ENCODE results near the gene TYRO3.
A peak's percentile ranks its signal among the peaks of the same experiment; 100 is the strongest.

Gene TYRO3

DNA sequence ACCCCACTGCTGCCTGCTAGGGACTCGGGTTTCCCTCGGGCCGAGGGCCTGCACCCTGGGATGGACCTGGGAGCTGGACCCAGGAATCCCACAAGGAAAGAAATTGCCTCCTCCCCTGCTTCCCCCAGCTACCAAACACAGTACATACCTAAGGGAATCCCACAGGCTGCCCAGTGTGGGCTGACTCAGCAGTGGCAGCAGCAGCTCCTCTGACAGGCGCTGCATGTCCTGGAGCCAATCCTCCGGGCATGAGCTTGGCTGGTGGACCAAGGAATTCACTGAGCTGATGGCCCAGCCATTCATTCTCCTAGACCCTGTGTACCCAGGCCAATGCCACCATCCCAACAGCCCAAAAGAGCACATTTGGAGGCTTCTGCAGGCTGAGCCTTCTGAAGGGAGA, 35.9 kb upstream of the TYRO3 start:
- no peaks in the 10 kb centered on the region for H3K9me3 ChIP-seq (ENCODE audit: control insufficient read depth, low read length)
- H3K4me3 ChIP-seq (ENCODE audit: low read length), result no peak overlapping the region
- peaks cover 46% of the 10 kb centered on the region for H3K36me3 ChIP-seq (ENCODE audit: control insufficient read depth, insufficient read depth, low read length, severe bottlenecking)
- H3K4me1 ChIP-seq (ENCODE audit: control insufficient read depth, insufficient read depth, low read length), result no peaks in the 10 kb centered on the region
- no peak overlapping the region for H3K9ac ChIP-seq (ENCODE audit: low read length)
- H3K27me3 ChIP-seq (replicated peaks; ENCODE audit: control insufficient read depth, insufficient read depth, low read length), result no peaks in the 10 kb centered on the region
- peak; percentile 19 for DNase-seq (ENCODE audit: low read depth)

DNA sequence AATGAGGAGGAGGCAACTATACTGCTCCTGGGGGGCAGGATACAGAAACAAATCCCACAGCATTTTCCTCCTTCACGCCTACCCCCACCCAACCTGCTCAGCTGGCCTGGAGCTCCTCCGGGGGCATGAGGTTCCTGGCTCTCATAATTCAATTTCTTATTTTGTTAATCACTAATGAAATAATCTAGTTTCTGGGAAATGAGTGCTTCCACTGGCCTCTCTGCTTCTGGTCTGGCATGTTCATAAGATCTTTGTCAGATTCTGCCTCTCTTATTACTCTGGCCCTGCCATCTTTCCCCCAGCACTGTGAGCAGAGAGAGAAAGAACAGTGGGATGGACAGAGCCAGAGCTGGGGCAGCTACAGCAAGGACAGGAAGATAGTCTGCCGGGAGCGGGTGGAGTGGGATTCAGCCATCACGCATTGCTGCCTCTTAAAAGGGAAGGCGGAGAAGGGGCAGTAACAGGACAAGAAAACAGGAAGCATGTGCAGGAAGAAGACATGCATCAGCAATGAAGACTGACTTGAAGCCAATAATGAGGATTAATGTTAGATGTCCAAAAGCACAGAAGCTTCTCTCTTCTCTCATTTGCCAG, 28.6 kb upstream of the TYRO3 start:
- no peaks in the 10 kb centered on the region for H3K4me1 ChIP-seq (ENCODE audit: control insufficient read depth, insufficient read depth, low read length)
- DNase-seq (ENCODE audit: low read depth), result no peak
- no peak overlapping the region for H3K9ac ChIP-seq (ENCODE audit: low read length)
- peaks cover 83% of the 10 kb centered on the region for H3K36me3 ChIP-seq (ENCODE audit: control insufficient read depth, insufficient read depth, low read length, severe bottlenecking)
- H3K4me3 ChIP-seq (ENCODE audit: low read length), result no peak overlapping the region
- no peaks in the 10 kb centered on the region for H3K27me3 ChIP-seq (replicated peaks; ENCODE audit: control insufficient read depth, insufficient read depth, low read length)
- no peaks in the 10 kb centered on the region for H3K9me3 ChIP-seq (ENCODE audit: control insufficient read depth, low read length)

DNA sequence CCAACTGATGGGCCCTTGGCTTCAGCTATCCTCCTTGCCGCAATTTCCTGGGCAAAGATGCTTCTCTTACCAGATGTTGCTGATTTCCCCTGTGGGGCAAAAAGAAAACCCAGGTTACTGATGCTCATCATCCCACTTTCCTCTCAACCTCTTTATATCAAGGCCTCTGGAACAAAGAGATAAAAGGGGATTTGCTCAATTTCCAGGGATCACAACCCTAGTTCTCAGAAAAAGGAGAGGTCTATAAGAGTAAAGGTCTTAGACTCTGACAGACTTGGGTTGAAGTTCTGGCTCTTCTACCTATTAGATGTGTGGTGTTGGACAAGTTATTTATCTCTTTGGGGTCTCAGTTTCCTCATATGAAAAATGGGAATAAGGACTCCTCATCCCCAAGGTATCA, 23.5 kb upstream of the TYRO3 start:
- no peak overlapping the region for H3K9ac ChIP-seq (ENCODE audit: low read length)
- no peak overlapping the region for H3K4me3 ChIP-seq (ENCODE audit: low read length)
- H3K4me1 ChIP-seq (ENCODE audit: control insufficient read depth, insufficient read depth, low read length), result no peaks in the 10 kb centered on the region
- no peaks in the 10 kb centered on the region for H3K9me3 ChIP-seq (ENCODE audit: control insufficient read depth, low read length)
- H3K27me3 ChIP-seq (replicated peaks; ENCODE audit: control insufficient read depth, insufficient read depth, low read length), result no peaks in the 10 kb centered on the region
- no peak for DNase-seq (ENCODE audit: low read depth)
- H3K36me3 ChIP-seq (ENCODE audit: control insufficient read depth, insufficient read depth, low read length, severe bottlenecking), result peaks cover 52% of the 10 kb centered on the region

DNA sequence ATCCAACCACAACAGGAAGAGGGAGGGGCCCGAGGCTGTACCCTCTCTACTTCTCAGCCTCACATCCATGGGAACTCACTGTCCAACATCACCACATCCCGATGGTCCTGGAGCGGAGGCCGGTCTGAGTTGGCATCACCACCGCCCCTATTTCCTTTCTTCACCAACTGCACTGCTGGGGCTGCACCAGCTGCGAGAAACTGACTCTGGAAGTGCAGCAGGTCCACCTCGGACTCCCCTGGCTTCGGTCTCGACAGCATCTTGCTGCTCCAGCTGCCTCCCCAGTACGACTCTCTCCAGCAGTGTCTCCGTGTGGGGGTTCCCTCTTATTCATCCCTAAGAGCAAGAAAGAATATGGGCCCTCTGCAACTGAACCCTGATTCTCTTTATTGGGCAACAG, 22.1 kb upstream of the TYRO3 start:
- DNase-seq (ENCODE audit: low read depth), result no peak
- H3K4me3 ChIP-seq (ENCODE audit: low read length), result no peak overlapping the region
- no peak overlapping the region for H3K9ac ChIP-seq (ENCODE audit: low read length)
- no peaks in the 10 kb centered on the region for H3K4me1 ChIP-seq (ENCODE audit: control insufficient read depth, insufficient read depth, low read length)
- no peaks in the 10 kb centered on the region for H3K9me3 ChIP-seq (ENCODE audit: control insufficient read depth, low read length)
- peaks cover 43% of the 10 kb centered on the region for H3K36me3 ChIP-seq (ENCODE audit: control insufficient read depth, insufficient read depth, low read length, severe bottlenecking)
- H3K27me3 ChIP-seq (replicated peaks; ENCODE audit: control insufficient read depth, insufficient read depth, low read length), result no peaks in the 10 kb centered on the region

DNA sequence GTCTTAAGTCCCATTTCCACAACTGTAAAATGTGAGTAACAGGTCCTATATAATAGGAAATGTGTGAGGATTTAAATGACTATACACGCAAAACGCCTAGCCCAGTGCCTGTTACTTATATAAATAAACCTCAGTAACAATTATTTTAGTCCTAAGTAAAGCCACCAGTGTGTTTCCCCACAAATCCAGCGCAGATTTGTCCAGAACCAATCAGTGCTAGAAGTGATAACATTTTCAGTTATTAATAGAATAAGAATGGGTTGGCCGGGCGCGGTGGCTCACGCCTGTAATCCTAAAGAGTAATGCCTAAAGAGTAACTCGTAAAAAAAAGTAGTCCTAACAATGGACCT, 15.5 kb upstream of the TYRO3 start:
- H3K4me3 ChIP-seq (ENCODE audit: low read length), result peak overlapping the region; percentile 95
- peaks cover 11% of the 10 kb centered on the region for H3K4me1 ChIP-seq (ENCODE audit: control insufficient read depth, insufficient read depth, low read length)
- no peak for DNase-seq (ENCODE audit: low read depth)
- no peaks in the 10 kb centered on the region for H3K27me3 ChIP-seq (replicated peaks; ENCODE audit: control insufficient read depth, insufficient read depth, low read length)
- H3K36me3 ChIP-seq (ENCODE audit: control insufficient read depth, insufficient read depth, low read length, severe bottlenecking), result no peaks in the 10 kb centered on the region
- H3K9ac ChIP-seq (ENCODE audit: low read length), result peak overlapping the region; percentile 91
- H3K9me3 ChIP-seq (ENCODE audit: control insufficient read depth, low read length), result no peaks in the 10 kb centered on the region

DNA sequence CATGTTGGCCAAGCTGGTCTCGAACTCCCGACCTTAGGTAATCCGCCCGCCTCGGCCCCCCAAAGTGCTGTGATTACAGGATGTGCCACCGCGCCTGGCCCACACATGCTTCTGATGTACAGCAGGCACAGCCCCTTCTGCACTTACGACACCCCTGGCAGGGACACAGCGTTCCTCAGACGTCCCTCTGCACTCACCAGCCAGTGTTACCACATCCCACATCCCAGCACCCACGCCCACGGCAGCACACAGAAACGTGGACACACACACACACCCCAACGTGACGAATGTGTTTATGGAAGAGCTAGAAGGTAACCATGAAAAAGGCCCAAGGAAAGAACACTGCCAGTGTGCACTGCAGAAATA, 14.4 kb upstream of the TYRO3 start:
- H3K9me3 ChIP-seq (ENCODE audit: control insufficient read depth, low read length), result no peaks in the 10 kb centered on the region
- H3K27me3 ChIP-seq (replicated peaks; ENCODE audit: control insufficient read depth, insufficient read depth, low read length), result no peaks in the 10 kb centered on the region
- no peak for DNase-seq (ENCODE audit: low read depth)
- peaks cover 11% of the 10 kb centered on the region for H3K4me1 ChIP-seq (ENCODE audit: control insufficient read depth, insufficient read depth, low read length)
- peak overlapping the region; percentile 95 for H3K4me3 ChIP-seq (ENCODE audit: low read length)
- peak overlapping the region; percentile 91 for H3K9ac ChIP-seq (ENCODE audit: low read length)
- no peaks in the 10 kb centered on the region for H3K36me3 ChIP-seq (ENCODE audit: control insufficient read depth, insufficient read depth, low read length, severe bottlenecking)

DNA sequence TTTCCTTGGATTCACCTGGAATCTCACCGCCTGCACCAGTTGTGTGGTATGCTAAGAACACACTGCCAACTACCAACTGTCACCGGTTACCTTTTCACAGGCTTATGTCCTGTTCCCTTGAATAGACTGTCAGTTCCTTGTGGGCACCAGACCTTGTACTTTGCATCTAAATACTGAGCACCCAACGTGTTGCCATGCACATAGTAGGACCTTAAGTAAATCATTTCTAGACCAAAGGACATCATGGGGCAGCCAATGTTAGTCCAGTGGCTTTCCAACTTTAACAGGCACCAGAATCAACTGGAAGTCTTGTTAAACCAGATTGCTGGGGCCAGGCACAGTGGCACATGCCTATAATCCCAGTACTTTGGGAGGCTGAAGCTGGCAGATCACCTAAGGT, 13.8 kb upstream of the TYRO3 start:
- no peaks in the 10 kb centered on the region for H3K9me3 ChIP-seq (ENCODE audit: control insufficient read depth, low read length)
- no peak for DNase-seq (ENCODE audit: low read depth)
- H3K4me3 ChIP-seq (ENCODE audit: low read length), result no peak overlapping the region
- no peak overlapping the region for H3K9ac ChIP-seq (ENCODE audit: low read length)
- H3K36me3 ChIP-seq (ENCODE audit: control insufficient read depth, insufficient read depth, low read length, severe bottlenecking), result no peaks in the 10 kb centered on the region
- no peaks in the 10 kb centered on the region for H3K27me3 ChIP-seq (replicated peaks; ENCODE audit: control insufficient read depth, insufficient read depth, low read length)
- peaks cover 11% of the 10 kb centered on the region for H3K4me1 ChIP-seq (ENCODE audit: control insufficient read depth, insufficient read depth, low read length)

DNA sequence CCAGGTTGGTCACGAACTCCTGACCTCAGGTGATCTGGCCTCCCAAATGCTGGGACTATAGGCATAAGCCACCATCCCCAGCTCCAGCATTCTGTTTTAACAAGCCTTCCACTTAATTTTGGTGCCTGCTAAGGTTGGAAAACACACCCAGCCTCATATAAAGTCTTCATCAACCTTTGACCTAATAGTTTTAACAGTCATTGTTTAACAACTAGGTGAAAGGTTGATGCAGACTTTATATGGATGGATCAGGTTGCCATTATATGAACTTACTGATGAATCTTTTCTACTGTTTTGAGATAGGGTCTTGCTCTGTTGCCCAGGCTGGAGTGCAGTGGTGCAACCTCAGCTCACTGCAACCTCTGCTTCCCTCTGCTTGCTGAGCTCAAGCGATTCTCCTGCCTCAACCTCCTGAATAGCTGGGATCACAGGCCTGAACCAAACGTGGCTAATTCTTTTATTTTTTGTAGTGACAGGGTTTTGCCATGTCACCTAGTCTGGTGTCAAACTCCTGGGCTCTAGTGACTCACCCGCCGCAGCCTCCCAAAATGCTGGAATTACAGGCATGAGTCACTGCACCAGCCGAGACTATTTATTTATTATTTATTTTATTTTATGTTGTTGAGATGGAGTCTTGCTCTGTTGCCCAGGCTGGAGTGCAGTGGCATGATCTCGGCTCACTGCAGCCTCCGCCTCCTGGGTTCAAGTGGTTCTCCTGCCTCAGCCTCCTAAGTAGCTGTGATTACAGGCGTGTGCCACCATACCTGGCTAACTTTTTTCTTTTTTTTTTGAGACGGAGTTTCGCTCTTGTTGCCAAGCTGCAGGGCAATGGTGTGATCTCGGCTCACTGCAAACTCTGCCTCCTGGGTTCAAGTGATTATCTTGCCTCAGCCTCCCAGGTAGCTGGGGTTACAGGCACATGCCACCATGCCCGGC, 11.9 kb upstream of the TYRO3 start:
- Histone ChIP-seq H3K36me3 (ENCODE audit: control insufficient read depth, insufficient read depth, low read length, severe bottlenecking) (no peaks in the 10 kb centered on the region), H3K4me1 (ENCODE audit: control insufficient read depth, insufficient read depth, low read length) (peaks cover 11% of the 10 kb centered on the region), H3K27me3 (replicated peaks; ENCODE audit: control insufficient read depth, insufficient read depth, low read length) (no peaks in the 10 kb centered on the region), H3K9me3 (ENCODE audit: control insufficient read depth, low read length) (no peaks in the 10 kb centered on the region), H3K4me3 (ENCODE audit: low read length) (no peak overlapping the region), H3K9ac (ENCODE audit: low read length) (no peak overlapping the region)
- DNase-seq (ENCODE audit: low read depth), result peak; percentile 32

DNA sequence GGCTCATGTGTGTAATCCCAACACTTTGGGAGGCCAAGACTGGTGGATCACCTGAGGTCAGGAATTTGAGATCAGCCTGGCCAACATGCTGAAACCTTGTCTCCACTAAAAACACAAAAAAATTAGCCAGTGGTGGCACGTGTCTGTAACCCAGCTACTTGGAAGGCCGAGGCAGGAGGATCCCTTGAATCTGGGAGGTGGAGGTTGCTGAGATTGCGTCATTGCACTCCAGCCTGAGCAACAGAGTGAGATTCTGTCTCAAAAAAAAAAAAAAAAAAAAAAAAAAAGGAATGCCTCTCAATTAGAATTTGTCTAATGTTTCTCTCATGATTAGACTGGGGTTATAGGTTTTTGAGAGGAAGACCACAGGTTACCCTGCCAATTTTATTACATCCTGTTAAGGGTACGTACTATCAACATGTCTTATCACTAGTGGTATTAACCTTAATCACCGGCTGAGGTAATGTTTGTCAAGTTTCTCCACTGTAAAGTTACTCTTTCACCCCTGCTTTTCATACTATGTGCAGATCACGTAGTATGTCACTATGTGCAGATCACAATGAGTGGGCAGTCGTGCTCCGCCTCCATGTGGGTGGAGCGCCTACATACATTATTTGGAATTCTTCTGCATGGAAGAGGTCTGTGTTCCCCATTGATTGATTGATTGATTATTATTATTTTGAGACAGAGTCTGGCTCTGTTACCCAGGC, 8.8 kb upstream of the TYRO3 start:
- Histone ChIP-seq H3K9ac (ENCODE audit: low read length) (no peak overlapping the region), H3K9me3 (ENCODE audit: control insufficient read depth, low read length) (no peaks in the 10 kb centered on the region), H3K4me3 (ENCODE audit: low read length) (no peak overlapping the region), H3K4me1 (ENCODE audit: control insufficient read depth, insufficient read depth, low read length) (peaks cover 10% of the 10 kb centered on the region), H3K27me3 (replicated peaks; ENCODE audit: control insufficient read depth, insufficient read depth, low read length) (no peaks in the 10 kb centered on the region), H3K36me3 (ENCODE audit: control insufficient read depth, insufficient read depth, low read length, severe bottlenecking) (no peaks in the 10 kb centered on the region)
- no peak for DNase-seq (ENCODE audit: low read depth)

DNA sequence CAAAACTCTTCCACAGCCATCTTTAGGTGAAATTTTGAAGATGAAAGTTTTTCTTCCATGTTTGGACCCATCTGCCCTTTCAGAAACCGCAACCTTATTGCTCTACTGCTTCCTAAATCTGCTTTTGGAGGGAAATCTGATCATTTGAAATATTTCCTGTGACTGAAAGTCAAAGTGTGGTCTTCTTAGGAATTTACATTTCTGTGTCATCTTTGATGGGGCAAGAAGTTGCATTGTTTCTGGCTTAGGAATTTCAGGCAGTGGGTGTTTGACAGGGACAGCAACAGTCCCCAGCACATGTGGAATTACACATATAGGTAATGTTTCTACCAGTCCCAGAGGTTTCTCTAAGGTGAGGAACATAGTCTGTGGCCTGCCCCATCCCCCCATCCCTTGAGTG, 5.3 kb upstream of the TYRO3 start:
- Histone ChIP-seq H3K36me3 (ENCODE audit: control insufficient read depth, insufficient read depth, low read length, severe bottlenecking) (no peaks in the 10 kb centered on the region), H3K9me3 (ENCODE audit: control insufficient read depth, low read length) (no peaks in the 10 kb centered on the region), H3K27me3 (replicated peaks; ENCODE audit: control insufficient read depth, insufficient read depth, low read length) (no peaks in the 10 kb centered on the region), H3K9ac (ENCODE audit: low read length) (no peak overlapping the region), H3K4me1 (ENCODE audit: control insufficient read depth, insufficient read depth, low read length) (peaks cover 14% of the 10 kb centered on the region), H3K4me3 (ENCODE audit: low read length) (no peak overlapping the region)
- DNase-seq (ENCODE audit: low read depth), result no peak

DNA sequence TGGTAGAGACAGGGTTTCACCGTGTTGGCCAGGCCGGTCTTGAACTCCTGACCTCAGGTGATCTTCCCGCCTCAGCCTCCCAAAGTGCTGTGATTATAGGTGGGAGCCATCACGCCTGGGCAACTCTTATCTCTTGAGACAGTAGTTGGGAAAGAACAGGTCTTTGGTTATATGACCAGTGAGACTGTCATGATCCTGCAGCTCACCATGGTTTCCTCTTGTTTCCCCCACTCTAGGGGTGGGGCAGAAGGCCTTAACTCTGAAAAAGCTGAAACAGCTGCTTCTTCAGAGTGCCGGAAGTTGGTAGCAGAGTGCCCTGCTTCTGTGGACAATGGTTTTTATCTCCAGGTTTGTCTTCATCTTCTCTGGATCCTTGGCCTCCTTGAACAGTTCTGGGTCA, 4.7 kb upstream of the TYRO3 start:
- no peak overlapping the region for H3K4me3 ChIP-seq (ENCODE audit: low read length)
- no peaks in the 10 kb centered on the region for H3K36me3 ChIP-seq (ENCODE audit: control insufficient read depth, insufficient read depth, low read length, severe bottlenecking)
- H3K27me3 ChIP-seq (replicated peaks; ENCODE audit: control insufficient read depth, insufficient read depth, low read length), result no peaks in the 10 kb centered on the region
- no peak for DNase-seq (ENCODE audit: low read depth)
- H3K9me3 ChIP-seq (ENCODE audit: control insufficient read depth, low read length), result no peaks in the 10 kb centered on the region
- peaks cover 14% of the 10 kb centered on the region for H3K4me1 ChIP-seq (ENCODE audit: control insufficient read depth, insufficient read depth, low read length)
- no peak overlapping the region for H3K9ac ChIP-seq (ENCODE audit: low read length)

All from adipocyte (in vitro differentiated cells).